HEK293 (cell line): Measurements from ENCODE around the gene CCAR1.
A peak's percentile ranks its signal among the peaks of the same experiment; 100 is the strongest.

Experiments used
- EGR2 ChIP-seq: fragments of 450-650 bp; formaldehyde crosslinking; IDR thresholded peaks from 2 replicates; pipeline ENCODE4 v1.5.1; 2016; ENCODE audit warnings: low read depth, missing biosample characterization, missing genetic modification characterization
- GFI1B ChIP-seq: fragments of 450-650 bp; formaldehyde crosslinking; IDR thresholded peaks from 2 replicates; pipeline ENCODE4 v1.5.1; 2016; ENCODE audit warnings: missing biosample characterization, missing genetic modification characterization
- GLIS2 ChIP-seq: fragments of 450-650 bp; formaldehyde crosslinking; IDR thresholded peaks from 2 replicates; pipeline ENCODE4 v1.5.1; 2016; ENCODE audit warnings: missing biosample characterization, missing genetic modification characterization
- IKZF3 ChIP-seq: fragments of 450-650 bp; IDR thresholded peaks from 2 replicates; pipeline ENCODE4 v1.5.0; 2018; ENCODE audit warnings: missing biosample characterization, mild to moderate bottlenecking, missing genetic modification characterization, moderate library complexity
- KLF10 ChIP-seq: fragments of 450-650 bp; IDR thresholded peaks from 2 replicates; pipeline ENCODE4 v1.5.1; 2018; ENCODE audit warnings: missing biosample characterization, mild to moderate bottlenecking, missing genetic modification characterization
- KLF17 ChIP-seq: fragments of 450-650 bp; formaldehyde crosslinking; IDR thresholded peaks from 2 replicates; pipeline ENCODE4 v1.5.1; 2016; ENCODE audit warnings: missing biosample characterization, missing genetic modification characterization
- KLF7 ChIP-seq: fragments of 450-650 bp; formaldehyde crosslinking; IDR thresholded peaks from 2 replicates; pipeline ENCODE4 v1.5.1; 2016; ENCODE audit warnings: missing biosample characterization, missing genetic modification characterization, borderline replicate concordance
- PRDM4 ChIP-seq: fragments of 450-650 bp; formaldehyde crosslinking; IDR thresholded peaks from 2 replicates; pipeline ENCODE4 v1.5.1; 2017; ENCODE audit warnings: missing biosample characterization, missing genetic modification characterization
- SP7 ChIP-seq: fragments of 450-650 bp; formaldehyde crosslinking; IDR thresholded peaks from 2 replicates; pipeline ENCODE4 v1.5.1; 2016; ENCODE audit warnings: missing biosample characterization, missing genetic modification characterization
- WT1 ChIP-seq: fragments of 450-650 bp; formaldehyde crosslinking; IDR thresholded peaks from 2 replicates; pipeline ENCODE4 v1.5.1; 2016; ENCODE audit warnings: missing biosample characterization, missing genetic modification characterization
- ZBTB11 ChIP-seq: fragments of 450-650 bp; formaldehyde crosslinking; conservative IDR thresholded peaks from 2 replicates; pipeline ENCODE4 v1.5.1; 2016; ENCODE audit warnings: low read depth, missing biosample characterization, missing genetic modification characterization
- ZFP3 ChIP-seq: fragments of 450-650 bp; formaldehyde crosslinking; IDR thresholded peaks from 2 replicates; pipeline ENCODE4 v1.5.1; 2016; ENCODE audit warnings: low read depth, missing biosample characterization, missing genetic modification characterization
- ZNF121 ChIP-seq: fragments of 450-650 bp; formaldehyde crosslinking; IDR thresholded peaks from 2 replicates; pipeline ENCODE4 v1.5.1; 2016; ENCODE audit warnings: missing biosample characterization, missing genetic modification characterization
- ZNF133 ChIP-seq: fragments of 450-650 bp; formaldehyde crosslinking; IDR thresholded peaks from 2 replicates; pipeline ENCODE4 v1.5.1; 2016; ENCODE audit warnings: missing biosample characterization, missing genetic modification characterization
- ZNF140 ChIP-seq: fragments of 450-650 bp; formaldehyde crosslinking; IDR thresholded peaks from 2 replicates; pipeline ENCODE4 v1.5.1; 2016; ENCODE audit warnings: missing biosample characterization, missing genetic modification characterization
- ZNF16 ChIP-seq: fragments of 450-650 bp; formaldehyde crosslinking; IDR thresholded peaks from 2 replicates; pipeline ENCODE4 v1.5.1; 2016; ENCODE audit warnings: low read depth, missing biosample characterization, missing genetic modification characterization
- ZNF324 ChIP-seq: fragments of 450-650 bp; formaldehyde crosslinking; IDR thresholded peaks from 2 replicates; pipeline ENCODE4 v1.5.1; 2016; ENCODE audit warnings: missing biosample characterization, missing genetic modification characterization
- ZNF362 ChIP-seq: fragments of 450-650 bp; formaldehyde crosslinking; IDR thresholded peaks from 2 replicates; pipeline ENCODE4 v1.5.1; 2016; ENCODE audit warnings: missing biosample characterization, missing genetic modification characterization
- ZNF501 ChIP-seq: fragments of 450-650 bp; formaldehyde crosslinking; IDR thresholded peaks from 2 replicates; pipeline ENCODE4 v1.5.1; 2016; ENCODE audit warnings: missing biosample characterization, missing genetic modification characterization
- ZNF561 ChIP-seq: fragments of 450-650 bp; IDR thresholded peaks from 2 replicates; pipeline ENCODE4 v1.5.1; 2018; ENCODE audit warnings: missing biosample characterization, missing genetic modification characterization, borderline replicate concordance
- ZNF600 ChIP-seq: fragments of 450-650 bp; formaldehyde crosslinking; IDR thresholded peaks from 2 replicates; pipeline ENCODE4 v1.5.1; 2016; ENCODE audit warnings: missing biosample characterization, missing genetic modification characterization
- ZNF621 ChIP-seq: fragments of 450-650 bp; formaldehyde crosslinking; IDR thresholded peaks from 2 replicates; pipeline ENCODE4 v1.5.1; 2017; ENCODE audit warnings: missing biosample characterization, missing genetic modification characterization
- ZNF626 ChIP-seq: fragments of 450-650 bp; sonication (Bioruptor Pico); formaldehyde crosslinking; IDR thresholded peaks from 2 replicates; pipeline ENCODE4 v1.5.1; 2018; ENCODE audit warnings: missing biosample characterization, missing genetic modification characterization, inconsistent platforms
- ZNF704 ChIP-seq: fragments of 450-650 bp; formaldehyde crosslinking; IDR thresholded peaks from 2 replicates; pipeline ENCODE4 v1.5.1; 2016; ENCODE audit warnings: missing biosample characterization, missing genetic modification characterization
- ZNF747 ChIP-seq: fragments of 450-650 bp; formaldehyde crosslinking; IDR thresholded peaks from 2 replicates; pipeline ENCODE4 v1.5.1; 2016; ENCODE audit warnings: missing biosample characterization, missing genetic modification characterization
- ZSCAN30 ChIP-seq: fragments of 450-650 bp; IDR thresholded peaks from 2 replicates; pipeline ENCODE4 v1.5.1; 2018; ENCODE audit warnings: missing biosample characterization, mild to moderate bottlenecking, missing genetic modification characterization, moderate library complexity
- ZXDB ChIP-seq: fragments of 450-650 bp; formaldehyde crosslinking; IDR thresholded peaks from 2 replicates; pipeline ENCODE4 v1.5.1; 2016; ENCODE audit warnings: missing biosample characterization, missing genetic modification characterization
- TF ChIP-seq, protein P1 (sequence below): fragments of 450-650 bp; formaldehyde crosslinking; IDR thresholded peaks from 2 replicates; pipeline ENCODE4 v1.5.1; 2016; ENCODE audit warnings: missing biosample characterization, missing genetic modification characterization

The CCAR1 gene

GRCh38 chr10:68826764-68827591 is 105.9 kb downstream of the CCAR1 start, which contains the start of gene STOX1 (continued):
- TF ChIP-seq, protein P1, sequence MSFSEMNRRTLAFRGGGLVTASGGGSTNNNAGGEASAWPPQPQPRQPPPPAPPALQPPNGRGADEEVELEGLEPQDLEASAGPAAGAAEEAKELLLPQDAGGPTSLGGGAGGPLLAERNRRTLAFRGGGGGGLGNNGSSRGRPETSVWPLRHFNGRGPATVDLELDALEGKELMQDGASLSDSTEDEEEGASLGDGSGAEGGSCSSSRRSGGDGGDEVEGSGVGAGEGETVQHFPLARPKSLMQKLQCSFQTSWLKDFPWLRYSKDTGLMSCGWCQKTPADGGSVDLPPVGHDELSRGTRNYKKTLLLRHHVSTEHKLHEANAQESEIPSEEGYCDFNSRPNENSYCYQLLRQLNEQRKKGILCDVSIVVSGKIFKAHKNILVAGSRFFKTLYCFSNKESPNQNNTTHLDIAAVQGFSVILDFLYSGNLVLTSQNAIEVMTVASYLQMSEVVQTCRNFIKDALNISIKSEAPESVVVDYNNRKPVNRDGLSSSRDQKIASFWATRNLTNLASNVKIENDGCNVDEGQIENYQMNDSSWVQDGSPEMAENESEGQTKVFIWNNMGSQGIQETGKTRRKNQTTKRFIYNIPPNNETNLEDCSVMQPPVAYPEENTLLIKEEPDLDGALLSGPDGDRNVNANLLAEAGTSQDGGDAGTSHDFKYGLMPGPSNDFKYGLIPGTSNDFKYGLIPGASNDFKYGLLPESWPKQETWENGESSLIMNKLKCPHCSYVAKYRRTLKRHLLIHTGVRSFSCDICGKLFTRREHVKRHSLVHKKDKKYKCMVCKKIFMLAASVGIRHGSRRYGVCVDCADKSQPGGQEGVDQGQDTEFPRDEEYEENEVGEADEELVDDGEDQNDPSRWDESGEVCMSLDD, result no peak
- TF ChIP-seq GFI1B (tag by site-specific recombination), result no peak
- peak; percentile 57 for TF ChIP-seq SP7 (tag by site-specific recombination)
- TF ChIP-seq EGR2 (tag by site-specific recombination), result 0 out of 2 replicates have a peak, but pooled peaks have one; percentile 42
- no peak for TF ChIP-seq ZNF621
- no peak for TF ChIP-seq ZNF747
- TF ChIP-seq ZNF133 (tag by site-specific recombination), result no peak
- no peak for TF ChIP-seq ZNF362
- TF ChIP-seq ZNF626, result no peak
- 0 out of 2 replicates have a peak, but pooled peaks have one; percentile 54 for TF ChIP-seq ZSCAN30 (tag by site-specific recombination)
- peak; percentile 67; the same call in 1 of the 2 replicates for TF ChIP-seq KLF17 (tag by site-specific recombination)
- peak; percentile 76 for TF ChIP-seq ZXDB (tag by site-specific recombination)
- 0 out of 2 replicates have a peak, but pooled peaks have one; percentile 30 for TF ChIP-seq ZFP3 (tag by site-specific recombination)
- TF ChIP-seq KLF7 (tag by site-specific recombination), result no peak
- TF ChIP-seq ZNF600, result peak; percentile 89
- no peak for TF ChIP-seq PRDM4 (tag by site-specific recombination)
- TF ChIP-seq KLF10 (tag by site-specific recombination), result 0 out of 2 replicates have a peak, but pooled peaks have one; percentile 55
- no peak for TF ChIP-seq ZNF140 (tag by site-specific recombination)
- TF ChIP-seq WT1 (tag by site-specific recombination), result peak; percentile 28; the same call in 1 of the 2 replicates
- TF ChIP-seq ZNF704 (tag by site-specific recombination), result no peak
- no peak for TF ChIP-seq ZNF16 (tag by site-specific recombination)
- TF ChIP-seq ZNF561 (tag by site-specific recombination), result peak; percentile 77; the same call in 1 of the 2 replicates
- TF ChIP-seq GLIS2 (tag by site-specific recombination), result no peak; the same call in 1 of the 2 replicates
- TF ChIP-seq ZNF121 (tag by site-specific recombination), result peak; percentile 99
- 0 out of 2 replicates have a peak, but pooled peaks have one; percentile 23 for TF ChIP-seq ZNF324 (tag by site-specific recombination)
- TF ChIP-seq IKZF3 (tag by site-specific recombination), result peak; percentile 72
- TF ChIP-seq ZNF501 (tag by site-specific recombination), result peak; percentile 81
- TF ChIP-seq ZBTB11 (tag by site-specific recombination), result 0 out of 2 replicates have a peak, but pooled peaks have one; percentile 20
